Right hindlimb (tissue), 1 donor: ENCODE data around the gene CYP46A1.
A peak's percentile ranks its signal among the peaks of the same experiment; 100 is the strongest.

Source experiments
- DNase-seq: peaks from one replicate; pipeline ENCODE4 v3.0.0-alpha.2; 2018

The CYP46A1 gene

GRCh38 chr14:99731547-99732435, 47.7 kb downstream of the CYP46A1 start:
- DNase-seq = peak; percentile 41

GRCh38 chr14:99732436-99733210, 48.5 kb downstream of the CYP46A1 start:
- peak; percentile 21 for DNase-seq

- no peak for DNase-seq
Measured at GRCh38 chr14:99733211-99733539, 49.1 kb downstream of the CYP46A1 start.

GRCh38 chr14:99733540-99734405, 49.7 kb downstream of the CYP46A1 start:
- peak; percentile 63 for DNase-seq

- peak; percentile 34 for DNase-seq
Measured at GRCh38 chr14:99734406-99735051, 50.4 kb downstream of the CYP46A1 start.

GRCh38 chr14:99735189-99736135, 51.4 kb downstream of the CYP46A1 start:
- DNase-seq = peak; percentile 17

- DNase-seq = peak; percentile 50
Measured at GRCh38 chr14:99736603-99737371, 52.7 kb downstream of the CYP46A1 start.

- DNase-seq = peak; percentile 62
Measured at GRCh38 chr14:99737451-99737951, 53.4 kb downstream of the CYP46A1 start.

- DNase-seq = no peak
Measured at GRCh38 chr14:99737956-99738667, 54.0 kb downstream of the CYP46A1 start.

- no peak for DNase-seq
Measured at GRCh38 chr14:99740411-99740810, 56.3 kb downstream of the CYP46A1 start.

GRCh38 chr14:99741227-99741976, 57.3 kb downstream of the CYP46A1 start:
- no peak for DNase-seq

GRCh38 chr14:99742074-99742473, 58.0 kb downstream of the CYP46A1 start:
- no peak for DNase-seq

- DNase-seq = no peak
Measured at GRCh38 chr14:99742509-99743487, 58.7 kb downstream of the CYP46A1 start.

GRCh38 chr14:99744199-99744872, 60.2 kb downstream of the CYP46A1 start:
- DNase-seq = no peak

GRCh38 chr14:99744873-99745224, 60.8 kb downstream of the CYP46A1 start:
- no peak for DNase-seq

GRCh38 chr14:99745307-99745951, 61.3 kb downstream of the CYP46A1 start:
- DNase-seq = no peak

GRCh38 chr14:99747167-99747566, 63.1 kb downstream of the CYP46A1 start:
- no peak for DNase-seq
